ENCODE measurements around the gene GOLPH3L.
"Not testable (repeated sequence)": the region's sequence is repeated elsewhere in the genome, so short reads cannot be mapped to it uniquely, and the experiment has no call there.

Gene GOLPH3L

DNA sequence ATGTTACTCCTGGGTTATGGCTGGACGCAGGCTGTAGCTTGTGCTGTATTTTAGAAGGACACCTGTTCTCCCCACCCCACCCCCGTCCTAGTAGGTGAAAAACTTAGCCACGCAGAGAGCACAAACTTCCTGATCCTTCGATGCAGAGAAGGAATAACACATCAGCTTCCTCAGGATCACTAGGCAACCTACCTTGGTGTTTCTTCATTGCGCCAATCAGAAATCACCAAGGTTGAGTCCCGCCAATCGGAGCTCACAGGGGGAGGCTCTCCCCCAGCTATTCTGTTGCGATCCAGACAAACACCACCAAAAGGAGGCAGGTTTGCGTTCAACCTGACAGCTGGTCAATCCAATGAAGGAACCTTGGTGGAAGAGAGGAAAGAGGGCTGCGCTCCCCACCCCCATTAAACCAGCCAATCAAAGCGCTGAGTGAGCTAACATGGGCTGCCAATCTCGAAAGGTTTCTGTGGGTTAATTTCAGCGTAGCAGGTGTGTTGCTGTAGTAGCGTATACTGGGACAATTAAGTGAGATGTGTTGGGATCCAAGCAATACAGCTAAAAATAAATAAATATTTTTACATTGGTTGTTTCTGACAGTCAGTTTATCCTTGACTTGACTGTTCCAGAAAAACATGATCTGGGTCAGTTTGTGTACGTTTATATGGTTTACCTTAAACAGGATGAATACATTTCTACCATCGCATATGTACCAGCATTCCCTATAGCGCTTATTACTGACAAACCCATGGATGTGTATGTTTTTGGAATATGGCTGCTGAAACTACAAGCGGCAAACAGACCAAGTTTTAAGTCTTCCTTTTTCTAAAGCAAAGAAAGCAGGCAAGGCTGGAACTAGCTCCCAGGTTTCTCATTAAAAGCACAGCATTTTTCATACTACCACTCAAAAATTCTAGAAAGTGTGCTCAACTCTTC lies at the start of gene GOLPH3L:
TSS of gene GOLPH3L (minus strand) at position 160 of the 933 bp plus-strand sequence. CDS start 2,316 bp downstream, outside the sequence.
- peak; percentile 99 for DNase-seq

DNA sequence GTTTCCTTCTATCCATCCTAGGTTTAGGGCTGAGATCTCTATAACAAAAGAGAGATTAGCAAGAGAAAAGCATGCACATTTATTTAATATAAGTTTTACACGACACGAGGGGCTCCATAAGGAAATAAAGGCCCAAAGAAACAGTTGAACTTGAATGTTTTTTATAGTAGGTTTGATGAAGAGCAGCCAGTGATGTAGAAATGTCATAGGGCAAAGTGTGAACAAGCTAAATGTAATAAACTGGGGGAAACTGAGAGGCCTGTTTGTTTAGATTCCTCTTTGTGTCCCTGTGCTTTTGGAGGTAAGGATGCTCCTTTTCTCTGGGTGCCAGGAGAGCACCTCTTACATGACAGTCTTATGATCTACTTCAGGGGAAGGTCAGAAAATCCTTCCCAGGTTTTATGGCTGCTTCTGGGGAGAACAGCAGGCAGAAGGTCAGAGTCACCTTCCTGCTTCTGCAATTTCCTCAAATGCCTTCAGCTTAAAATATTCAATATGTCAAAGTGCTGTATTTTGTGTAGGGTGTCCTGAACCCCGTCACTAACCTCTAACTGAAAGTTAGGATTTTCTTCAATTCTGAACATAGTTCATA lies 33.3 kb upstream of the GOLPH3L start:
- no peak for DNase-seq

DNA sequence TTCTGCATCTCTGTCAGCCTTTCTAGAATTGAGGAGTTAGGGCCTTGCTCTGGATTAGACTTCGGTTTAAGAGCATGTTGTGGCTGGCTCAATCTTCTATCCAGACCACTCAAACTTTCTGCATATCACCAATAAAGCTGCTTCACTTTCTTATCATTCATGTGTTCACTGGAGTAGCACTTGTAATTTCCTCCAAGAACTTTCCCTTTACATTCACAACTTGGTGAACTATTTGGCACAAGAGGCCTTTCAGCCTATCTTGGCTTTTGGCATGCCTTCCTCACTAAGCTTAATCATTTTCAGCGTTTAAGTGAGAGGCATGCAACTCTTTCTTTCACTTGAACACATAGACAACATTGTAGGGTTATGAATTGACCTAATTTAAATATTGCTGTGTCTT lies 27.4 kb upstream of the GOLPH3L start:
- DNase-seq: no peak

DNA sequence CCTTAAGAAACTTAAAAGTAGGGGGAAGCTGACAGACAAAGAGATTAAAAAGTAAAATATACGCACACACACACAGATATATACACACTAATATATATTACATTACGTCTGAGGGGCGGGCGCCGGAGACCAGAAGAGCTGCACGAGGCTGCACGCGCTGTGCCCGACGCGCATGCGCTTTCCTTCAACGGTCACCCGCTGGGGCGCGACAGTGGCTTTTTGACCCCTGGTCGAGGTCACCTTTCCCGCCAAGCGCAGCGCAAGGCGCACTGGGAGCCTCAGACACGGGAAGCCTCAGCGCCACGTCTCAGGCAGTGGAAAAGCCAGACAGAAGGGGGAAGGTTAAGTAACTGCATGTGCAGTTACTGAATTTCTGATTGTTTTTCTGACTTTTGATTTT lies 23.7 kb upstream of the GOLPH3L start, which contains the start of gene HORMAD1:
TSS of gene HORMAD1 (minus strand) at position 193 of the 400 bp plus-strand sequence. CDS start 1,390 bp downstream, outside the sequence.
- DNase-seq: no peak

DNA sequence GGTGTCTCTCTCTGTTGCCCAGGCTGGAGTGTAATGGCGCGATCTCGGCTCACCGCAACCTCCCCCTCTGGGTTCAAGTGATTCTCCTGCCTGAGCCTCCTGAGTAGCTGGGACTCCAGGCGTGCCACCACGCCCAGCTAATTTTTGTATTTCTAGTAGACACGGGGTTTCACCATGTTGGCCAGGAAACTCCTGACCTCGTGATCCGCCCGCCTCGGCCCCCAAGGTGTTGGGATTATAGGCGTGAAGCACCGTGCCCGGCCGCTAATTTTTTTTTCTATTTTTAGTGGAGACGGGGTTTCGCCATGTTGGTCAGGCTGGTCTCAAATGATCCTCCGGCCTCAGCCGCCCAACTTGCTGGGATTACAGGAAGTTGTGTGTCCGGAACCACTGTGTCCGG lies 23.1 kb upstream of the GOLPH3L start:
- no peak for DNase-seq

DNA sequence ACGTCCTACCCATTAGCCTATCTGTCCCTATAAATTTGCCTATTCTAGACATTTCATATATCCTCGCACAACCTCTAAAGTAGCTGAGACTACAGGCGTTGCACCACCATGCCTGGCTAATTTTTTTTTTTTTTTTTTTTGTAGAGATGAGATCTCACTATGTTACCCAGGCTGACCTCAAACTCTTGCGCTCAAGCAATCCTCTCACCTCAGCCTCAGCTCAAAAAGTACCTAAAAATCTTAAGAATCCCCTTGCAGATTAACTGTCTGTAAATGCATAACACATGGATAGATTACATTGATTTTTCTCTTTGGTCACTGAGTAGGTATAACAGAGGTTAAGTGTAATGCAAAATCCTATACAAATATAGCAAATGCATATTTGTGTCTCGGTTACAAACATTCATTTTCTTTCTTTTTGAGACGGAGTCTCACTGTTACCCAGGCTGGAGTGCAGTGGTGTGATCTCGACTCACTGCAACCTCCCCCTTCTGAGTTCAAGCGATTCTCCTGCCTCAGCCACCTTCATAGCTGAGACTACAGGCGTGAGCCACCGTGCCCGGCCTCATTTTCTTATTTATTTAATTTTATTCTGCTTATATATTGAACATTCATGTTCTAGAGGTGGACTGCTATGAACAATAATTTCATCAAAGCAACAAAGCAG lies 21.4 kb upstream of the GOLPH3L start:
- DNase-seq: no peak

DNA sequence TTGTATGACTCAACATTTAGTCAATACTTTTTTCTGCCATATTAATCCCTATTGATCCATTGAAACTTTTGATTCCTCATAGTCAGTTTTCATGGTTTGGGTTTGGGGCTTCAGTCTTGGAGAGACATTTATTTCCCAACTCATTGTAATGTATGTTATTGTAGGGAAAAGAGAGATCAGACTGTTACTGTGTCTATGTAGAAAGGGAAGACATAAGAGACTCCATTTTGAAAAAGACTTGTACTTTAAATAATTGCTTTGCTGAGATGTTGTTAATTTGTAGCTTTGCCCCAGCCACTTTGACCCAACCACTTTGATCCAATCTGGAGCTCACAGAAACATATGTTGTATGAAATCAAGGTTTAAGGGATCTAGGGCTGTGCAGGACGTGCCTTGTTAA lies 12.1 kb upstream of the GOLPH3L start:
- not testable (repeated sequence) for DNase-seq

DNA sequence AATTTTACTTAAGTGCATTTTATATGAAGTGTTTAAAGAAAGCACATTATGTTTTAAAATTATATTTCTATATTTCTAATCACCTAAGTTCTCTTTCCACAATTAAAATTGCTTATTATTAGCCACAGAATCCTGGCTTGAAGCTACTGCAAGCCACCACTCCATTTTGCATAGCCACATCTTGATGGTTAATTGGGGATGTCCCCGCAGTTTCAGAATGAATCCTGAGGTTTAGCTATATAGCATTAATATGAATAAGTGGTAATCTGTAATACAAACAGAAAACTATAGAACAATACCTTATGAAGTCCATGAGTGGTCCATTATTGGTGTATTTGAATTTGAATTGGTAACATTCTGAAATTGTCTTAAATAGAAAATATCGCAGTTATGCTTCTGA lies 11.6 kb upstream of the GOLPH3L start:
- DNase-seq: no peak

DNA sequence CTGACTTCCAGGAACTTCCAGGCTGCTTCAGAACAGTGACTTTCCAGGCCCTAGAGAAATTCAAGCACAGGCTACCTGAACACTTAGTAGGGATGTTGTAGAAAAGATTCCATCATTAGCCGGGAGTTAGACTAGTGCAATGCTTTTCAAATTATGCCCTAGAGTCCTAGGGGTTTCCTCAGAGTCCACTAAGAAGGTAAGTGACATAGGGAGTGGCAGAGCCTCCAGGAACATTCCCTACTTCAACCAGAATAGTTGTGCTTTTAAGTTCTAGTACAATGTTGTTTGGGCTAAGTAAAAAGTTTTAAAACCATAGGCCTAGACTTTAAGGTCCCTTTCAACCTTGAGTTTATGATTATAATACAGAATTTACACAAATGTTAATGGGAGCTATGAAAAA lies 9.1 kb upstream of the GOLPH3L start:
- no peak for DNase-seq

DNA sequence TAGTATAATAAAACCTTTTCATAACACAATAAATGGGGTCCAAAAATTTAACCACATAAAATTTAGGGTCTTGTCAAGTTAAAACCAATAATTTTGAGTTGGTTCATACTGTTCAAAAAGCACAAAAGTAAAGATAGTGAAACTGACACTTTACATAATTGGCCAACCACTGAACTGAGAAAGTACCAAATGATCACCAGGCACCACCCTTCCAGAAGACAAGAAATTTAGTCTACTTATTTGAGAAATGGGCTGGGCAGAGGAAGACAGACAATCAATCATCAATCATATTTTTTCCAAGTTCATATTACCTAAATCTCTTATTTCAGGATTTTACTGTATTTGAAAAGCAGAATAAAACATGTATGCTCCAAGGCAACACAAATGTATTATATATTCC lies 6.5 kb upstream of the GOLPH3L start:
- DNase-seq: no peak

DNA sequence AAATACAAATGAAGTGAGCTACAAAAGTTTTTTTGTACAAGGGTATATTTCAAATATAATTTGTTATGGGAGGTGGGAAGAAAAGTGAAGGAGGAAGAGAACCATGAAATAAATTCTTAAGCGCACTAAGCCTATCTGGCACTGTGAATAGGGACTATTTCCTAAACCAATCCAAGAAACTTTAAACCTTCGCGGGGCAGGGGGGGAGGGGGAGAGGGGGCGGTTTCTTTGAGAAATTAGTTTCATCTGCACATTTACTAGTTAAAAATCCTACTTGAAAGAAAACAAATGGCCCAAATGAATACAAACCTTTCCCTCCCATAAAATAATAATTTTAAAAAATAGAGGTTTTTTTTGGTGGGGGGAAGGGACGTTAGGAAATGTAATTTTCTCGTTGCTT lies 364 bp downstream of the GOLPH3L start:
- DNase-seq: peak; percentile 23 to 46

DNA sequence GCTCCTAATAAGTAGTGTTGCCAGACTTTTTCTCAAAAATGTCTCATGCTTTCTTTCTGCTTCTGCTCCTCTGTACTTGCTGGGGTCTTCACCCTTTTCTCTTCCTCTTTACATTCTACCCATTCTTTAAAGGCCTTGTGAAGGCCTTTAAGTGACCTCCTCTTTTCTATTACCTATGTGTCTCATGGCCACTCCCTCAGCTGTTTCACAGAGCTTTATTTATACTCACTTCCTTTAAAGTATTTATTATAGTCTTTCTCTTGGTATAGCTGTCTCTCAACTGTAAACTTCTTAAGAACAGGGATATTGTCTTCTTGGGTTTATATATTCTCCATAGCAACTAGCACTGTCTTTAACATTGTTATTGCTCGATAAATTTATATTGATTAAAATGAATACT lies 792 bp downstream of the GOLPH3L start:
- peak; percentile 17 to 23 for DNase-seq

DNA sequence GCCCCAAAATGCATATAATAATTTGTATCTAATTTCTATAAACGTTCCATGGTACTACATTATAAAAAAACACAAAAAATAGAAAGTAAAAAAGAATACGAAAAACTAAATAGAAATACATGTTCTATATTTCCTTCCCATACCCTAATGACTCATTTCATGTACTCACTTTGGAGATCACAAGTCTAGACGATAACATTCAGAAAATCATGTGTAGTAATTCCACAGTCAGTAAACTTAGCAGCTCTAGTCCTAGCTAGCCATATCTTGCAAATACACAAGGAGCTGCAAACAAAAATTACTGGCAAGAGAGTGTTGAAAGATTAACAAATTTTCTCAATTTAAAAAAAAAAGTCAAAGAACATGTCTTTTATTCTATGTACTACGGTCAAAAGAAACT lies 1.4 kb downstream of the GOLPH3L start:
- no peak for DNase-seq

DNA sequence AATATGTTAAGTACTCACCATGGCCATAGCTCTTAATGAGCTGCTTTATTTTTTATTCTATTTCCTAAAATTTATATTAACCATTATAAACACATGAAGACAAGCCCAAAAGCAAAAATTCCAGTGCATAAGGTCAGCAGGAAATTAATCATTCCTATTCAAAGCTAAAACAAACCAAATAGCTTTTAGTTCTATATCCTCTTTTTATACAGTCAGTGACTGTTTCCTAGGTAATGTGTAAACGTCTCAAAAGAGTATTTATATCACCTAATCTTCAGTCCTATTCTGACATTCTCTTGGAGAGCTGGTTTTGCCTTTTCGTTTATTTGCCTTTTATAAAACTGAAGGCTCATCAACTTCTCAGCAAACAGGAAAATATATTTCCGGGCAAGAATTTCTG lies 4.2 kb downstream of the GOLPH3L start:
- DNase-seq: no peak

DNA sequence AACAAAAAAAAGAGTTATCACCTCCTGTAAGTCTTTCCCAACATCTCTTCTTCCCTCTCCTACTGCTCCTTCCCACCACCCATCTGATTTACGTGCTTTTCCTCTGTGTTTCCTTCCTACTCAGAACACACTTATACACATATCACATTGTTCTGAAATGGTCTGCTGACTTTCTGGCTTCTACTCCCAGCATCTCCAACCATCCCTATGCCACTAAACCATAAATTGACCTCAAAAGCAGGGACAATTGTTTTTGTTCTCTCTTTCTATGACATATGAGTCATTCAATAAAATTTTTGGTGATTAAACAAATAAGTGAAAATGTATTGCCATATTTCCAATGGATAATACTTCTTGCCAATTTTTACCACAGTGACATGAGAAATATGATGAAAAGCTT lies 8.2 kb downstream of the GOLPH3L start:
- DNase-seq: no peak

DNA sequence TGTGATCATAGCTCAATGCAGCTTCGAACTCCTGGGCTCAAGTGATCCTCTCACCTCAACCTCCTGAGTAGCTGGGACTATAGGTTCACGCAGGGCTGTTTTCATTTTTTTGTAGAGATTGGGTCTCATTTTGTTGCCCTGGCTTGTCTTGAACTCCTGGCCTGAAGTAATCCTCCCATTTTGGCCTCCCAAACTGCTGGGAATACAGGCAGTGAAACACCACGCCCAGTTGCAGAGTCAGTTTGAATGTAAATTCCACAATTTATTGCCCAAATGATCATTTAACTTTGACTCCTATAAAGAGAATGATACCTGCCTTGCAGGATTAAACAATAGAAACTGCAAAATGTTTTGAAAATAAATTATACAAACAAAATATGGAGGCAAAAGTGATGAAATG lies 10.7 kb downstream of the GOLPH3L start:
- no peak for DNase-seq

DNA sequence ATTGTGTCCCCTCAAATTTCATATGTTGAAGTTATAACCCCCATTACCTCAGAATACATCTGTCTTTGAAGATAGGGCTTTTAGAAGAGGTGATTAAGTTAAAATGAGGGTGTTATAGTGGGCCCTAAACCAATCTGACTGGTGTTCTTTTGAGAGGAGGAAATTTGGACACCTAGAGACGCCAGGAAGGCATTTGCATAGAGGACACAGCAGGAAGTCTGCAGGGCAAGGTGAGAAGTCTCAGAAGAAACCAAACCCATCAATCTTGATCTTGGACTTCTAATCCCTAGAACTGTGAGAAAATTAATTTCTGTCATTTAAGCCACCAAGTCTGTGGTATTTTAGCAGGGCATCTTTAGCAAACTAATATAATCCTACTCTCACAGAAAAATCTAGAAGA lies 13.0 kb downstream of the GOLPH3L start:
- no peak for DNase-seq

DNA sequence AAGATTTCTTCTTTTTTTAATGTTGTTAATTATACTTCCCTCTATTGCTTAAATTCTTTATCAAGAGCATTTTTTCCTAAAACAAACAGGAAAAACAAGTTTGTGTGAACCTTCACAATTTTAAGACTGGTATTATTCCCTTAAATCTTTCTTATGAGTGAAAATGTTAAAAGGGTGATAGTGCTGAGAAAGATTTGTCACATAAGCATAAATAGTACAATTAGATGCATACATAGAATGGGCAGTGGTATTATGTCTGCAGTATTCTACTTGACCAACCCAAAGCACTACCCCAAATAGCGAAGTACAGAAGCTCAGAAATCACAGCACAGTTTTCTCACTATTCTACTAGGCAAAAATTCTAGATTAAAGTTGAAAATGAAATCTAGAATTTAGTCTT lies 18.0 kb downstream of the GOLPH3L start:
- DNase-seq: no peak

DNA sequence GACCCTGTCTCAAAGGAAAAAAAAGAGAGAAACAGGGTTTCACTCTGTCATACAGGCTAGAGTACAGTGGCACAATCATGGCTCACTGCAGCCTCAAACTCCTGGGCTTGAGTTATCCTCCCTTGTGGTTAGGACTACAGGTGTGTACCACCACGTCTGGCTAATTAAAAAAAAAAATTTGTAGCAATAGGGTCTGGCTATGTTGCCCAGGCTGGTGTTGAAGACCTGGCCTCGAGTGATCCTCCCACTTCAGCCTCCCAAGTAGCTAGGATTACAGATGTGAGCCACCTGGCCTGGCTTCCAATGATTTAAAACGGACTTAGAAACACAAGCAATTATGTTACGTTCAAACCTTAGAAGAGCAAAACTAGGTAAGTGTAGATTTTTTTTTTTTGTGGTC lies 22.1 kb downstream of the GOLPH3L start:
- DNase-seq: no peak

DNA sequence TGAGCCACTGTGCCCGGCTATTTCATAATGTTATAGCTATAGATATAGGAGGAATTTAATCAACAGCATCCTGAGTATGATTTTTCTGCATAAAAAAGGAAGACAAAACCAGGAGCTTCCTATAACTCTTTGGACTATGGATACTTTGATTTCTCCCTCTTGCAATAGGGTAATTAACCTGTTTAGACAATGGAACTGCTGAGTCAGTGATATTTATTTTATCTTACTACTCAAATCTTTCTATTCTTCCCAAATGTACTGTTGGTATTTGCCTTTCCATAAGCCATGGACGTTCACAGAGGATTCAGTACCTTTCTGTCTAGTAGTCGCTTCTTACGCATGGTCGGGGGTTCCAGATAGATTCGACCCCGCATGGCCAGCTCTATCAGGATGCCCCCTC lies 33.6 kb downstream of the GOLPH3L start:
- DNase-seq: no peak

DNA sequence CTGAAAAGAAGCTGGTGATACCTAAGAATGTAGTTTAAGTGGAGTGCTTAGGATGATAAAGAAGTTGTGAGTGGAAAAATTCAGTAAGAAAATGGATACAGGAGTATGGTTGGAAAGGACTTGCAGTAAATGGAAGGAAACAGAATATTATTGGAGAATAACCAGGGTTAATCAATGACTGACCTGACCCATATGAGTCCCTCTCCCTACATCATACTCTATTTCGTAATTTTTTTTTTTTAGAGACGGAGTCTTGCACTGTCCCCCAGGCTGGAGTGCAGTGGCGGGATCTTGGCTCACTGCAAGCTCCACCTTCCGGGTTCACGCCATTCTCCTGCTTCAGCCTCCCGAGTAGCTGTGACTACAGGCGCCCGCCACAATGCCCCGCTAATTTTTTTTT lies 34.1 kb downstream of the GOLPH3L start:
- no peak for DNase-seq

DNA sequence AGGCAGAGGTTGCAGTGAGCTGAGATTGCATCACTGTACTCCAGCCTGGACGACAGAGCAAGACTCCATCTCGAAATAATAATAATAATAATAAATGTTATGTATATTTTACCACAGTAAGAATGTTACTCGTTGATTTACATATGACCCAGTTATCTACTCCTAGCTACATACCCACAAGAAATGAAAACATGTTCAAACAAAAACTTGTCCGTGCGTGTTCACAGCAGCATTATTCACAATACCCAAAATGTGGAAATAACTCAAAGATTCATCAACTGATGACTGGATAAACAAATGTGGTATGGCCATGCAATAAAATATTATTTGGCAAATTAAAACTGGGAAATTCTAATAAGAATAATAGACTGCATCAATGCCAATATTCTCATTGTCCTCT lies 35.8 kb downstream of the GOLPH3L start:
- DNase-seq: no peak

DNA sequence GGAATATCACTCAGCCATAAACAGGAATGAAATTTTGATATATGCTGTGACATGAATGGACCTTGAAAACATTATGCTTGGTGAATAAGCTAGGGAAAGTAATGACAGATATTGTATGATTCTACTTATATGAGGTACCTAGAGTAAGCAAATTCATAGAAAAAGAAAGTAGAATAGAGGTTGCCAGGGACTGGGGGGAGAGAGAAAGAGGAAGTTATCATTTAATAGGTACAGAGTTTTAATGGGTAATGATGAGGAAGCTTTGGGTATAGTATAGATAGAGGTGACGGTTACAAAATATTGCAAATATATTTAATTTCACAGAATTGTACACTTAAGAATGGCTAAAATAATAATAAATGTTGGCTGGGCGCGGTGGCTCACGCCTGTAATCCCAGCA lies 36.4 kb downstream of the GOLPH3L start:
- no peak for DNase-seq

DNA sequence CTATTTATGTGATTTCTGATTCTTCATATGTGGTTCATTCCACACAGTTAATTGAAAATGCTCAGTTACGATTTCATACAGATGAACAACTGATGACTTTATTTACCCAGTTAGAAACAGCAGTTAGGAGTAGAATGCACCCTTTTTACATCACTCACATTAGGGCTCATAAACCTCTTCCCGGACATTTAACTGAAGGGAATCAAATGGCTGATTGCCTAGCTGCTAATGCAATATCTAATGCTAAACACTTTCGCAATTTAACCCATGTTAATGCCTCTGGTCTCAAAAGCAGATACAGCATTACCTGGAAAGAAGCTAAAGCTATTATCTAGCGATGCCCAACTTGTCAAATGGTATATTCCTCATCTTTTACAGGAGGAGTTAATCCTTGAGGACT lies 39.9 kb downstream of the GOLPH3L start:
- DNase-seq: not testable (repeated sequence)

All from Kasumi-1 (cell line).